Astrocyte (in vitro differentiated cells and primary cell): ENCODE results near the gene NFRKB. TPM values are rescaled to one million over a fixed set of nuclear protein-coding genes. Genes with fewer than 3 reads are reported as not detected.

Experiments
- DNase-seq: peaks from one replicate; pipeline ENCODE4 v3.0.0-alpha.2; 2010; ENCODE audit warnings: low read depth
- FAIRE-seq: peaks from 2 replicates; lab custom pipeline; 2011; peaks lifted over from hg19 to GRCh38; lab: Jason Lieb, UNC
- H2AFZ ChIP-seq: 2 replicates; pipeline ENCODE4 v1.6.0; 2012; ENCODE audit warnings: low read depth, low read length, inconsistent platforms
- H3K27ac ChIP-seq: 2 replicates; pipeline ENCODE4 v1.5.1; 2011; ENCODE audit warnings: low read depth, low read length, inconsistent platforms
- H3K27me3 ChIP-seq: 2 replicates; pipeline ENCODE4 v1.6.0; 2011; ENCODE audit warnings: low read length, inconsistent platforms; ENCODE audit not compliant: insufficient read depth
- H3K36me3 ChIP-seq: 2 replicates; pipeline ENCODE4 v1.5.1; 2011; ENCODE audit warnings: low read length, inconsistent platforms; ENCODE audit not compliant: insufficient read depth
- H3K4me1 ChIP-seq: 2 replicates; pipeline ENCODE4 v1.5.1; 2011; ENCODE audit warnings: low read length, inconsistent platforms; ENCODE audit not compliant: insufficient read depth
- H3K4me2 ChIP-seq: 2 replicates; pipeline ENCODE4 v1.6.0; 2012; ENCODE audit warnings: low read length, inconsistent platforms
- H3K4me3 ChIP-seq: 2 replicates; pipeline ENCODE4 v1.5.1; 2011; ENCODE audit warnings: low read depth, mild to moderate bottlenecking, low read length, inconsistent platforms; ENCODE audit not compliant: insufficient read depth
- H3K79me2 ChIP-seq: 2 replicates; pipeline ENCODE4 v1.6.0; 2012; ENCODE audit warnings: mild to moderate bottlenecking, low read length, inconsistent platforms; ENCODE audit not compliant: insufficient read depth
- H3K9ac ChIP-seq: 2 replicates; pipeline ENCODE4 v1.6.0; 2012; ENCODE audit warnings: mild to moderate bottlenecking, low read length, inconsistent platforms
- H3K9me3 ChIP-seq: 2 replicates; pipeline ENCODE4 v1.5.1; 2012; ENCODE audit warnings: low read depth, mild to moderate bottlenecking, low read length, inconsistent platforms; ENCODE audit not compliant: insufficient read depth
- H4K20me1 ChIP-seq: 2 replicates; pipeline ENCODE4 v1.6.0; 2012; ENCODE audit warnings: low read length, inconsistent platforms; ENCODE audit not compliant: insufficient read depth
- H3K27ac Mint-ChIP-seq: one replicate; pipeline ENCODE4 v1.8.0; 2021; ENCODE audit warnings: mild to moderate bottlenecking, mixed read lengths; ENCODE audit not compliant: unreplicated experiment
- H3K27me3 Mint-ChIP-seq: one replicate; pipeline ENCODE4 v1.8.0; 2021; ENCODE audit warnings: low read depth, mixed read lengths; ENCODE audit not compliant: unreplicated experiment
- H3K36me3 Mint-ChIP-seq: one replicate; pipeline ENCODE4 v1.8.0; 2021; ENCODE audit warnings: low read depth, mixed read lengths; ENCODE audit not compliant: unreplicated experiment
- H3K4me1 Mint-ChIP-seq: one replicate; pipeline ENCODE4 v1.8.0; 2021; ENCODE audit warnings: low read depth, mixed read lengths; ENCODE audit not compliant: unreplicated experiment
- H3K4me3 Mint-ChIP-seq: one replicate; pipeline ENCODE4 v1.8.0; 2021; ENCODE audit warnings: mild to moderate bottlenecking, moderate library complexity, mixed read lengths; ENCODE audit not compliant: unreplicated experiment
- H3K9me3 Mint-ChIP-seq: one replicate; pipeline ENCODE4 v1.8.0; 2021; ENCODE audit warnings: mild to moderate bottlenecking, mixed read lengths; ENCODE audit not compliant: unreplicated experiment
- EZH2 ChIP-seq: IDR thresholded peaks from 2 replicates; pipeline ENCODE4 v1.6.1; 2012; ENCODE audit warnings: mild to moderate bottlenecking, low read length, inconsistent platforms; ENCODE audit not compliant: insufficient read depth
- total RNA-seq: library from RNA; stranded (reverse); gene quantifications from 2 replicates; pipeline ENCODE4 v1.2.1, GENCODE V29; 2021
- TF ChIP-seq, protein P1 (sequence below): IDR thresholded peaks from 2 replicates; pipeline ENCODE4 v1.5.1; 2011; ENCODE audit warnings: low read depth, mild to moderate bottlenecking, inconsistent platforms, low read length, moderate library complexity; ENCODE audit not compliant: insufficient read depth

Gene NFRKB
- total RNA-seq, 1 donor from 2014 or later, result 24.9 TPM

DNA sequence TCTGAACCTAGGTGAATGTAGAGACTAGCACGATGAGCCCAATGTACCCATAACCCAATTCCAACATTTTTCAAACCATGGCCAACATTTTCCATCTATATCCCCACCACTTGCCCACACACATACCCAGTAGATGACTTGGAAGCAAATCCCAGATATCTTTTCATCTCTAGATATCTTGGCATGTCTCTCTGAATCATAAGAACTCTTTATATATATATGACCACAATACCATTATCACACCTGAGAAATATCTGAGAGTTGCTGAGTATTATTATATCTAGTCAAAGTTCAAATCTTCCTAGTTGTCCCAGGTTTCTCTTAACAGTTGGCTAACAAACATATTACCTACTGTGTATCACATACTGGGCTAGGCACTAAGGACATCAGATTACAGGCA lies 37.9 kb upstream of the NFRKB start:
- no peak overlapping the region for H3K27ac Mint-ChIP-seq
- no peak for TF ChIP-seq EZH2
- TF ChIP-seq, protein P1, sequence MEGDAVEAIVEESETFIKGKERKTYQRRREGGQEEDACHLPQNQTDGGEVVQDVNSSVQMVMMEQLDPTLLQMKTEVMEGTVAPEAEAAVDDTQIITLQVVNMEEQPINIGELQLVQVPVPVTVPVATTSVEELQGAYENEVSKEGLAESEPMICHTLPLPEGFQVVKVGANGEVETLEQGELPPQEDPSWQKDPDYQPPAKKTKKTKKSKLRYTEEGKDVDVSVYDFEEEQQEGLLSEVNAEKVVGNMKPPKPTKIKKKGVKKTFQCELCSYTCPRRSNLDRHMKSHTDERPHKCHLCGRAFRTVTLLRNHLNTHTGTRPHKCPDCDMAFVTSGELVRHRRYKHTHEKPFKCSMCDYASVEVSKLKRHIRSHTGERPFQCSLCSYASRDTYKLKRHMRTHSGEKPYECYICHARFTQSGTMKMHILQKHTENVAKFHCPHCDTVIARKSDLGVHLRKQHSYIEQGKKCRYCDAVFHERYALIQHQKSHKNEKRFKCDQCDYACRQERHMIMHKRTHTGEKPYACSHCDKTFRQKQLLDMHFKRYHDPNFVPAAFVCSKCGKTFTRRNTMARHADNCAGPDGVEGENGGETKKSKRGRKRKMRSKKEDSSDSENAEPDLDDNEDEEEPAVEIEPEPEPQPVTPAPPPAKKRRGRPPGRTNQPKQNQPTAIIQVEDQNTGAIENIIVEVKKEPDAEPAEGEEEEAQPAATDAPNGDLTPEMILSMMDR, result no peak
- FAIRE-seq, result no peak

DNA sequence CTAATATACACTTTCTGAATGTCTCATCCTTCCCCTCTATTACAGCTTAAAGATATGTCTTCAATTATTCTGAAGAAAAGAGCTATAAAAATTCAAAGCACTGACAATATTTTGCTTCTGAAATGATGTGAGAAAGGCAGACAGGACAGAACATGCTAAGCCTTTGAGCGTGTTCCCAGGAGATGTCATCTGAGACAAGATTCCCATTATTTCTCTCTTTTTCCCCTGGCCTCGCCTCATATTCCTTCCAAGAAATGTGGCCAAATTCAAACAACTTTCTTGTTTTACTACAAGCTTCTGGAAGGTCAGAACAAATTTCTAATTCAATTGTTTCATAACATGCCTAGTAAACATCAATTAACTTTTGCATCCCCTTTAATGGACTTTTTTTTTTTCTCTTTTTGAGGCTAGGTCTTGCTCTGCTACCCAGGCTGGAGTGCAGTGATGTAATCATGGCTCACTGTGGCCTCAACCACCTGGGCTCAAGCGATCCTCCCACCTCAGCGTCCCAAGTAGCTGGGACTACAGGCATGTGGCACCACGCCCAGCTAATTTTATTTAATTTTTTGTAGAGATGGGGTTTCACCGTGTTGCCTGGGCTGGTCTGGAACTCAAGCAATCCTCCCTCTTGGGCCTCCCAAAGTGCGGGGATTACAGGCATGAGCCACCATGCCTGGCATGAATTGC lies 37.1 kb upstream of the NFRKB start:
- no peak for FAIRE-seq
- Mint-ChIP-seq H3K27ac (no peak overlapping the region), H3K27me3 (no peaks in the 10 kb centered on the region), H3K9me3 (no peaks in the 10 kb centered on the region), H3K4me3 (no peak overlapping the region), H3K4me1 (peaks cover 1% of the 10 kb centered on the region), H3K36me3 (peaks cover 5% of the 10 kb centered on the region)
- H4K20me1 ChIP-seq, result no peaks in the 10 kb centered on the region
- H3K36me3 ChIP-seq, result peaks cover under 1% of the 10 kb centered on the region
- H3K27me3 ChIP-seq, result no peaks in the 10 kb centered on the region
- H3K79me2 ChIP-seq, result no peaks in the 10 kb centered on the region
- no peak overlapping the region for H2AFZ ChIP-seq
- no peak overlapping the region for H3K27ac ChIP-seq
- H3K4me3 ChIP-seq, result no peak overlapping the region
- H3K9me3 ChIP-seq, result no peaks in the 10 kb centered on the region
- H3K4me2 ChIP-seq, result no peak overlapping the region
- TF ChIP-seq, protein P1, result no peak
- no peak for TF ChIP-seq EZH2
- no peak for DNase-seq
- H3K9ac ChIP-seq, result no peak overlapping the region
- H3K4me1 ChIP-seq, result peaks cover 8% of the 10 kb centered on the region

More for the DNA sequence above, 37.9 kb upstream of the NFRKB start:
- H3K4me2 ChIP-seq, result no peak overlapping the region
- no peak overlapping the region for H2AFZ ChIP-seq
- H3K4me3 ChIP-seq, result no peak overlapping the region
- no peak for DNase-seq
- H3K4me3 Mint-ChIP-seq, result no peak overlapping the region
- no peak overlapping the region for H3K9ac ChIP-seq
- no peaks in the 10 kb centered on the region for H4K20me1 ChIP-seq
- no peaks in the 10 kb centered on the region for H3K79me2 ChIP-seq
- no peaks in the 10 kb centered on the region for H3K36me3 ChIP-seq
- no peak overlapping the region for H3K27ac ChIP-seq
- peaks cover 5% of the 10 kb centered on the region for H3K36me3 Mint-ChIP-seq
- H3K27me3 Mint-ChIP-seq, result no peaks in the 10 kb centered on the region
- H3K9me3 Mint-ChIP-seq, result no peaks in the 10 kb centered on the region
- no peaks in the 10 kb centered on the region for H3K27me3 ChIP-seq
- peaks cover 1% of the 10 kb centered on the region for H3K4me1 Mint-ChIP-seq
- no peaks in the 10 kb centered on the region for H3K9me3 ChIP-seq
- peaks cover 8% of the 10 kb centered on the region for H3K4me1 ChIP-seq

DNA sequence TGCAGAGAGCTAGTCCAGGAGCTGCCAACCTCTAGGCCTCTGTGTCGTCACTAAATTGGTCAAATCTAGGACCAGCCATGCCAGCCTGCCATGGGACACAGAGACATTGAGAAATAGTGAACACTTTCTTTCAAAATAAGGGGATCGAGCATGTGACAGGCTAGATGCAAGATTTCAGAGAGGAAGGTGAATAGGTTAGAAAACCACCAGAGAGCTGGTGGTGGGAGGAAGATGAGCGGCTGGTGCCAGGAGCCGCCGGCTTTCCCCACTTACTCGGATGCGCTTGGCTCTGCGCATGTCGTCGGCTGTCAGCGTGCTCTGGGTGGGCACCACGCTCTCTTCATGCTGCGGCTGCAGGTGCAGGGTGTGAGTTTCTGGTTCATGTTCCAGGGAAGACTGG lies 35.4 kb upstream of the NFRKB start:
- no peak overlapping the region for H3K4me2 ChIP-seq
- H4K20me1 ChIP-seq, result no peaks in the 10 kb centered on the region
- no peaks in the 10 kb centered on the region for H3K9me3 Mint-ChIP-seq
- peaks cover 1% of the 10 kb centered on the region for H3K4me1 Mint-ChIP-seq
- no peaks in the 10 kb centered on the region for H3K27me3 ChIP-seq
- TF ChIP-seq, protein P1, result no peak
- no peak for TF ChIP-seq EZH2
- H2AFZ ChIP-seq, result no peak overlapping the region
- no peak overlapping the region for H3K9ac ChIP-seq
- H3K4me1 ChIP-seq, result peaks cover 8% of the 10 kb centered on the region
- no peak overlapping the region for H3K4me3 ChIP-seq
- no peak overlapping the region for H3K4me3 Mint-ChIP-seq
- peaks cover 3% of the 10 kb centered on the region for H3K36me3 ChIP-seq
- H3K79me2 ChIP-seq, result no peaks in the 10 kb centered on the region
- no peaks in the 10 kb centered on the region for H3K27me3 Mint-ChIP-seq
- FAIRE-seq (no peak), DNase-seq (no peak)
- H3K9me3 ChIP-seq, result no peaks in the 10 kb centered on the region
- H3K27ac Mint-ChIP-seq, result no peak overlapping the region
- H3K36me3 Mint-ChIP-seq, result peaks cover 4% of the 10 kb centered on the region
- no peak overlapping the region for H3K27ac ChIP-seq
